Measurements from ENCODE around the gene FBXO3. TPM values are rescaled to one million over a fixed set of nuclear protein-coding genes. Genes with fewer than 3 reads are reported as not detected.

FBXO3 gene
- total RNA-seq, 1 experiment from 2014 or later = 18.9 TPM

- Histone ChIP-seq H3K9me3 (ENCODE audit: control insufficient read depth, low read depth, low read length) (no peaks in the 10 kb centered on the region), H3K79me1 (ENCODE audit: insufficient read depth, low read depth, low read length, poor library complexity, severe bottlenecking) (no peaks in the 10 kb centered on the region), H2AK5ac (ENCODE audit: insufficient read length, low read length) (no peak overlapping the region), H4K8ac (replicated peaks; ENCODE audit: insufficient read length, low read depth, low read length) (no peak overlapping the region), H3K27me3 (ENCODE audit: insufficient read depth, low read length) (no peaks in the 10 kb centered on the region), H3K23me2 (ENCODE audit: insufficient read length, low read depth, low read length, poor library complexity, severe bottlenecking) (no peaks in the 10 kb centered on the region), H3K4me2 (ENCODE audit: insufficient read depth, insufficient read length, low read length) (no peak overlapping the region), H3K4me1 (ENCODE audit: insufficient read depth, low read length) (no peaks in the 10 kb centered on the region), H3K18ac (ENCODE audit: insufficient read length, low read depth, low read length) (no peak overlapping the region), H2AFZ (ENCODE audit: low read length) (no peak overlapping the region), H3K14ac (ENCODE audit: insufficient read depth, low read length) (no peak overlapping the region), H4K5ac (ENCODE audit: insufficient read length, low read depth, low read length) (no peak overlapping the region), H2BK20ac (ENCODE audit: low read depth, low read length, poor library complexity, severe bottlenecking) (no peak overlapping the region), H3K27ac (ENCODE audit: insufficient read length, low read depth, low read length) (no peak overlapping the region), H2BK15ac (ENCODE audit: low read depth, low read length) (no peak overlapping the region), H4K91ac (ENCODE audit: insufficient read length, low read depth, low read length) (no peak overlapping the region), H3K79me2 (ENCODE audit: insufficient read depth, low read length) (no peaks in the 10 kb centered on the region), H2BK120ac (ENCODE audit: low read depth, low read length, poor library complexity, severe bottlenecking) (no peak overlapping the region), H2BK12ac (ENCODE audit: insufficient read length, low read depth, low read length) (no peak overlapping the region), H3K56ac (ENCODE audit: insufficient read length, low read depth, low read length) (no peak overlapping the region), H2BK5ac (ENCODE audit: insufficient read length, low read length) (no peak overlapping the region), H4K20me1 (ENCODE audit: control insufficient read depth, insufficient read depth, insufficient read length) (no peaks in the 10 kb centered on the region), H3K9ac (ENCODE audit: extremely low read depth, insufficient read length, low read length) (no peak overlapping the region), H3K23ac (ENCODE audit: insufficient read length, low read depth, low read length) (no peak overlapping the region), H3K4ac (ENCODE audit: low read depth, low read length) (no peak overlapping the region), H3T11ph (ENCODE audit: low read length) (no peak overlapping the region)
- H3K4me3 Mint-ChIP-seq = no peak overlapping the region
- H3K4me1 Mint-ChIP-seq = no peaks in the 10 kb centered on the region
- H3K27ac Mint-ChIP-seq = no peak overlapping the region
- no peaks in the 10 kb centered on the region for H3K27me3 Mint-ChIP-seq (ENCODE audit: low read depth)
- no peaks in the 10 kb centered on the region for H3K9me3 Mint-ChIP-seq
- TF ChIP-seq, protein P1, sequence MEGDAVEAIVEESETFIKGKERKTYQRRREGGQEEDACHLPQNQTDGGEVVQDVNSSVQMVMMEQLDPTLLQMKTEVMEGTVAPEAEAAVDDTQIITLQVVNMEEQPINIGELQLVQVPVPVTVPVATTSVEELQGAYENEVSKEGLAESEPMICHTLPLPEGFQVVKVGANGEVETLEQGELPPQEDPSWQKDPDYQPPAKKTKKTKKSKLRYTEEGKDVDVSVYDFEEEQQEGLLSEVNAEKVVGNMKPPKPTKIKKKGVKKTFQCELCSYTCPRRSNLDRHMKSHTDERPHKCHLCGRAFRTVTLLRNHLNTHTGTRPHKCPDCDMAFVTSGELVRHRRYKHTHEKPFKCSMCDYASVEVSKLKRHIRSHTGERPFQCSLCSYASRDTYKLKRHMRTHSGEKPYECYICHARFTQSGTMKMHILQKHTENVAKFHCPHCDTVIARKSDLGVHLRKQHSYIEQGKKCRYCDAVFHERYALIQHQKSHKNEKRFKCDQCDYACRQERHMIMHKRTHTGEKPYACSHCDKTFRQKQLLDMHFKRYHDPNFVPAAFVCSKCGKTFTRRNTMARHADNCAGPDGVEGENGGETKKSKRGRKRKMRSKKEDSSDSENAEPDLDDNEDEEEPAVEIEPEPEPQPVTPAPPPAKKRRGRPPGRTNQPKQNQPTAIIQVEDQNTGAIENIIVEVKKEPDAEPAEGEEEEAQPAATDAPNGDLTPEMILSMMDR (conservative IDR thresholded peaks at IDR 0.05) = peak; percentile 53
- DNase-seq = no peak
- no CpG with 5 or more reads among the region's 2 CpGs for WGBS (ENCODE audit: extremely low coverage, insufficient read length, low lambda C conversion rate)
- peaks cover 0 to 38% (median 31%) of the 10 kb centered on the region in 3 experiments; a peak in 6 of 7 replicates for H3K36me3 Mint-ChIP-seq (ENCODE audit: insufficient read depth in 1 of 3, low read depth in 3 of 3)
Observed at GRCh38 chr11:33716243-33716642, 58.1 kb downstream of the FBXO3 start.

All from H9 (cell line).